Measurements from ENCODE around the gene CD8B.
A peak's percentile ranks its signal among the peaks of the same experiment; 100 is the strongest.
"Not testable (repeated sequence)": the region's sequence is repeated elsewhere in the genome, so short reads cannot be mapped to it uniquely, and the experiment has no call there.

The CD8B gene

DNA sequence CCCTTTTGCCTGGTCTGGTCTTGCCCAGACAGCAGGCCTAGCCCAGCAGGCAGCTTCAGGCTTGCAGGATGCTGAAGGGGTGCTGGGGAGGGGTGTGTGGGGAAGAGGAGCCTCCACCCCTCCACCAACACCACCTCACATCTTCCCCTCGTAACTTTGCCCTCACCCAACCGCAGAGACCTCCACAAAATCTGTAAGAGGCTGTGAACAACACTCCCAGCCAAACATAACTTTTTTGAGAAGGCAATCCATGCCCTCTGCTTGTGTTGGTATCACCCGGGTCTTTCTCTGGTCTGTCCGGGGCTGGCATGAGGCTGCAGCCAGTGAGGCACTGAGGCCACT, 26.2 kb downstream of the CD8B start:
- DNase-seq, result not testable (repeated sequence)

DNA sequence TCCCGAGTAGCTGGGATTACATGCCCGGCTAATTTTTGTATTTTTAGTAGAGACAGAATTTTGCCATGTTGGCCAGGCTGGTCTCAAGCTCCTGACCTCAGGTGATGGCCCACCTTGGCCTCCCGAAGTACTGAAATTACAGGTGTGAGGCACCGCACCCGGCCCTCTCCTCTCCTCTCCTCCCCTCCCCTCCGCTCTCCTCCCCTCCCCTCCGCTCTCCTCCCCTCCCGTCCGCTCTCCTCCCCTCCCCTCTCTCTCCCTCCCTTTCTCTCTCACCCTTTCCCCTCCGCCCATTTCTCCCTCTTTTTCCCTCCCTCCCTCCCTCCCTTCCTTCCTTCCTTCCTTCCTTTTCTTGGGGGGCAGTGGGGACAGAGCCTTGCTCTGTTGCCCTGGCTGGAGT, 28.4 kb downstream of the CD8B start:
- DNase-seq, result no peak

GRCh38 chr2:86832334-86833096, 29.2 kb downstream of the CD8B start:
- no peak for DNase-seq

DNA sequence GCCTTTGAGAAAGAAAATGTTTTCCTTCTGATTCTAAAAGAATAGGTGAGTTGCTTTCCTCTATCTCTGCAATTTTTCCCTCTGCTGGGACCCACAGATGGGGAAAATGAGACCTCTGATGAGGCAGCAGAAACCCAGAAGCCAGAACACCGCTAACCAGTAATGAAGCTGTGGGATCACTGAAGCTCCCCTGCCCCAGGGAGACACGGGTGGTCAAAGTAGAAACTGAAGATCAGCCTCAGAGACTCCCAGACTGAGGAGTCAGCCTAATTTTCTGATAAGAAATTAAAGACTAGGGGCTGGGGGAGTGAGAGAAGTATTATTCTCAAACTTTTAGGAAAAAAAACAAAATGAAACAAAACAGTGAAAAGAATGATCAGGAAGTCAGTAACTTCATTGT, 30.1 kb downstream of the CD8B start:
- DNase-seq, result no peak

- no peak for DNase-seq
Observed at GRCh38 chr2:86826951-86827350, 34.7 kb downstream of the CD8B start.

GRCh38 chr2:86825693-86826381, 35.8 kb downstream of the CD8B start:
- no peak for DNase-seq

DNA sequence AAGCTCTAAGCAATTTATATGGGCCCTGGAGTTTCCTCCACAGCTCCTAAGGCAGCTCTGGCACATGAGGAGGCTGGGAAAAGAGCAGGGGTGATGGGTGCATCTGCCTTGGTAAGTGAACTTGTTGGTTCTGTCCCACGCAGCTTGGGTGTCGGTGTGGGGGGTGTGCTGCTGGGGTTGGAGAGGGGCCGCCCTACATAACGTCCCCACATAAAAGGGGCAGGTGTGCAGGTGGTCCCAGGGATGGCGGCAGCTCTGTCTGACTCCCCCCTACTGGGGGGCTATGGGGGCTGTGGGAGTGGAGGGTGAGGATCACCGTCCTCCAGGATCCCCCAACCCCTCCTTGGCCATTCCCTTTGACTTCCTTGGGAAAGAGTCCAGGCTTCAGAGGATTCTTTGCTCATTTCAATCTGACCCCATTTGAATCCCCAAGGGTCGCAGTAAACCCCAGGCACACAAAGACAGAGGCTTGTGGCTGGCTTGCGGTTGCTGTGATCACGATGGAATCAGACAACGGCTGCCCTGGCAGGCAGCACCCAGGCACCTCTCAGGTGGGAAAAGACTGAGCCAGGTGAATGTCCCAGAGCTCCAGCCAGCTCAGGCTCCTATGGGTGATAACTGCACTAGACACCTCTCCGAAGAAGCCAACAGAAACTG, 36.5 kb downstream of the CD8B start:
- DNase-seq, result no peak

- no peak for DNase-seq
Observed at GRCh38 chr2:86822668-86823345, 38.9 kb downstream of the CD8B start.

DNA sequence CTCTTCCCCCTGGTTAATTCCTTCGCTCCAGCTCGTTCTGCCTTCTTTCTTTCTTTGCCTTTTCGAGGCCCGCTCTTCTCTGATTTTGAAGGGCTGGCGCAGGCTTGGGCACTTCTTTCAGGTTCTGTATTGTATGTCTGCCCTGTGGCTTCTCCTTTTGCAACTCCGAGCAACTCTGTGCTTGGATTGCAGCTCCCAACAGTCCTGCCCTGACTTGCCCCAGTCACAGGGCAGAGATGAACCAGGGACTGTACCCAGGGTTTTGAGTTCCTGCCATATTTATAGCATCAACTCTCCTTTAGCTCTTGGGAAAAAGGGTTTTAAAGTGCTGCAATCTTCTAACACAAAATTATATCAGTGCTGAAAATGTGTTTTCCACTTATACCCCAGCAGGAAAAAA, 39.8 kb downstream of the CD8B start:
- no peak for DNase-seq

DNA sequence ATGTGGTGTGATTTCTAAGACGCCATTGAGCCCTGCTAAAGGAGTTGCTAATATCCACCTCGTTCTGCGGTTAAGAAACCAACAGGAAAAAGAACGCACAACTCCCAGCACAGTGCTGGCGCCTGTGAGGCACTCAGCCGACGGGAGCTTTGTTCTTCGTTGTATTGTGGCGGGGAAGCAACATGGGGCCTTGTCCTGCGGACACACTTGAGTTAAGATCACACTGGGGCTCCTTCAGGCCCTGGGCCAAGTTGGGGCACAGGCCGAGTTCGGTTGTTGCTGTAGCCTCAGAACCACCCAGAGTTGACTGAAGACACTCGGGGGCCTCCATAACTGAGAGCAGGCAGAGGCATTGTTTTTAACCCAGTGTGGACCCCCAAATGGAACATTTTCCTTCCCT, 40.4 kb downstream of the CD8B start:
- no peak for DNase-seq

DNA sequence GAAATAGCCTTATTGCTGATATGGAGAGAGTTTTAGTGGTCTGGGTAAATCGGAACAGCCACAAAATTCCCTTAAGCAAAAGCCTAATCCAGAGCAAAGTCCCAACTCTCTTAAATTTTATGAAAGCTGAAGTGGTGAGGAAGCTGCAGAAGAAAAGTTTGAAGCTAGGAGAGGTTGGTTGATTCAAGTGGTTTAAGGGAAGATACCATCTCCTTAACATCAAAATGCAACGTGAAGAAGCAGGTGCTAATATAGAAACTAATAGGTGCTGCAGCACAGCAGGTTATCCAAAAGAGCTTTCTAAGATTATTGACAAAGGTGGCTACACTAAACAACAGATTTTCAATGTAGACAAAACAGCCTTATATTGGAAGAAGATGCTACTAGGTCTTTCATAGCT, 42.7 kb downstream of the CD8B start:
- no peak for DNase-seq

DNA sequence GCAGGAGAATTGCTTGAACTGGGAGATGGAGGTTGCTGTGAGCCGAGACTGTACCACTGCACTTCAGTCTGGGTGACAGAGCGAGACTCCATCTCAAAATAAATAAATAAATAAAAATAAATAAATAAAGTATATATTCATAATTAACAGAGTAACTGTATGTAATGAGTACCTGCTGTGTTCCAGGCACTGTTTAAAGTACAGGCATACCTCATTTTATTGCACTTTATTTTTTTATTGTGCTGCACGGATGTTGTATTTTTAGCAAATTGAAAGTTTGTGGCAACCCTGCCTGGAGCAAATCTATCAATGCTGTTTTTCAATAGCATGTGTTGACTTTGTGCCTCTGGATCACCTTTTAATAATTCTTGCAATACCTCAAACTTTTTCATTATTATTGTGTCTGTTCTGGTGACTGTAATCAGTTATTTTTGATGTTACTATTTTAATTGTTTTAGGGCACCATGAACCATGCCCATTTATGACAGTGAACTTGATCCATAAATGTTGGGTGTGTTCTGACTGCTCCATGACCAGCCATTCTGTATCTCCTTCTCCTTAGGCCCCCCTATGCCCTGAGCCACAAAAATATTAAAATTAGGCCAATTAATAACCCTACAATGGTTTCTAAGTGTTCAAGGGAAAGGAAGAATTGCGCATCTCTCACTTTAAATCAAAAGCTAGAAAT, 43.4 kb downstream of the CD8B start:
- no peak for DNase-seq

DNA sequence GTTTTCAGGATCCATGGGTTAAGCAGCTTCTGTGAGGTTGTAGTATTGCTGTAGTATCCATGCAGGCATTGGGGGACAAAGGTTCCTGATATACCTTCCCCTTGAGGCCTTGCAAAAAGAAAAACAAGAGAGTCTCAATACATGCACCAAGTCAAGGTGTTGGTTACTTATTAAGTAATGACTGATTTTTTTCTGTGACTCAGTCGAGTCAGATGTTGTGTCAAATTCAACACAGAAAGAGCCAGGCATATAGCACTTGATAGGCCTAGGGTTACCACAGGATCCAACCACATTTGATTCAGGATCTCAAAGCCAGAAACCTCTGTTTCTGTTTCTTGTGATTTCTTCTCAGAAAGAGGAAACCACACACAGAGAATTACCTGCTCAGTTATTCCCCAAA, 46.1 kb downstream of the CD8B start:
- DNase-seq, result no peak

DNA sequence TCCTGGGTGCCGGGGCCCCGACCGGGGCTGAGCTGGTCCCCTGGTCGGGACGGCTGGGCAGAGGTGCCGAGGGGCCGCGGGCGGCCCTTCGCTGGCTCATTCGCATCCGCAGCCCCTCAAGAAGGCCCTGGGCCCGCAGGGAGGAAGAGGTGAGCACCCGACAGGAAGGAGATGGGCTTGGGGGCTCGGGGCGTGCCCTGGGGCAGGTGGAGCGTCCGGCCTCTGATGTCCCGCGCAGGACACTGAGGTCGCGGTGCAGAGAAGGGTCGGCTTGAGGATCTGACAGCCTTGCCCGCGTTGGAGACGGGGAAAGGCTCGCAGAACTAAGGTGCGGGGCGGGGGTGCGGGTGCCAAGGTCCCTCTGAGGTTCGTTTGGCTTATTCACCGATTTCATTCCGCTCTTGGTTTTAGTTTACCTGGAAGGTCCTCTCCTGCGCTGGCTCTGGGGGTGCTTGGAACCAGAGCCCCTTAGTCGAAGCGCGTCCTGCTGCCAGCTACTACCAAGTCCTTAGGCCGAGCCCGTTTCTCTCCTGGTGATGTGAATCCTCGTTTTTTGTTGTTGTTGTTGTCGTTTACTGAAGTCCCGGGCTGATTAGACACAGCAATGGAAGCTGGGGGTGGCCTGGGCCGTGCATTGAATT, 52.1 kb downstream of the CD8B start:
- DNase-seq, result no peak

DNA sequence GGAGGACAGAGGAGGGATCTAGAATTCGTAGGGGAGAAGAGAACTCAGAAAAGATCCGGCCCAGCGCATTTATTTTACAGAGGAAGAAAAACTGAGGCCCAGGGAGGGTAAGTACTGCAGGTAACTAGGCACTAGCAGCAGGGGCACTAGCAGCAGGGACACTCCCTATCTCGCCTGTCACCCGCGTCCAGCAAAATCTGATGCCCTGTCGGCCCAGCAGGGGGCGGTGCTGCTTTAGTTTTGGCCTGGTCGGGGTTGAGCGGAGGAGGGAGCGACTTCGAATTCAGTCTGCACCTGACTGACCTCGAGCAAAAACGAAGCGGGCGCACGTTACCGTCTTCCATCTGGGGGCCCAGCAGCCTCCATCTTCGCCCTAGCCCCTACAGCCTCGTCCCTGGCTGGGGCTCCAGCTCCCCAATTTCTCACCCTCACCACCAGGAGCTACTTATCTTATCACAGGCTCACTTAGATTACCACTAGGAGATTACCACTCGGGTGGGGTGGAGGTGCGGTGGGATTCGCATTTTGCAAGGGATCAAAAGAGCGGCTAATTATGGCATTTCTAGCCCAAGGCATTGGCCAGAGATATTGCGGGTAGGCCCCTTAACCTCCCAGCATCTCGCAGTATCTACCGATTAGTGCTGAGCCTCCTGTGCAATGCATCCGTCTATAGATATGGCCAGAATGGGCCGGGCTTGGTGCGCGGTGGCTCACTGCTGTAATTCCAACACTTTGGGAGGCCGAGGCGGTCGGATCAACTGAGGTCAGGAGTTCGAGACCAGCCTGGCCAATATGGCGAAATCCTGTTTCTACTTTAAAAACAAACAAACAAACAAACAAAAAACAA, 53.1 kb downstream of the CD8B start:
- DNase-seq, result peak; percentile 55

DNA sequence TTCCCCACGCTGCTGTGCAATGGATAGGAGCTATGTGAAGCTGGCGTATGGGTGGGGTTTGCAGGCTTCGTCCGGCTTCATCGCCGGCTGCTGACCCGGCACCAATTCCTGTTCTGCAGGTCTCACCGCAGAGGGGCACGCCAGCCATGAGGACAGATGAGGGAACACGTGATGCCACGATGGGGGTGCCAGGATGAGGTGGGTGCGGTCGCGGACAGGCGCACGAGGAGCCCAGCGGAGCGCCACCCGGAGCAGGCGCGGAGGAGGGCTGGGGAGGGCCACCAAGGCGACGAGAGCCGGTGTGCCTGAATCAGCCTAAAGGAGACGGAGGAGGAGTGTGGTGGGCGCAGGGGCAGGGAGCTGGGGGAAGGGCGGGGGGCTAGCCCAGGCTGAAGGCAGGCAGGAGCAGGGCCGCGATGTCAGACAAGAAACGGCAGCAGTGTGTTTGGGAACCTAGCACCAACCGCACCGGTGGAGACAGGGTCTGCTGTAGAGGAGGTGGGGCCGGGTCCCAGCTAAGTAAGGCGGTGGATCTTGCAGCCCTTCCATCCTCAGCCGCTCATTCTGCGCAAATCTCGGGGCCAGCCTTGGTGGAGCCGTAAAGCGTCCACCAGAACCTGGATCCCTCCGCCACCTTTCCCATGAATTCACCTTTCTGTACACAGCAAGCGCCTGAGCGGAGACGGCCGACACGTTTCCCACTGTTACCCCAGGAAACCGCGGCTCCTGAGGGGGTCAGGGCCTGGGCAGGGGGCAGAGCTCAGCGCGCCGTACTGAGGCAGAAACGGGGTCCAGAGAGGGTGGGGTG, 54.0 kb downstream of the CD8B start:
- no peak for DNase-seq

DNA sequence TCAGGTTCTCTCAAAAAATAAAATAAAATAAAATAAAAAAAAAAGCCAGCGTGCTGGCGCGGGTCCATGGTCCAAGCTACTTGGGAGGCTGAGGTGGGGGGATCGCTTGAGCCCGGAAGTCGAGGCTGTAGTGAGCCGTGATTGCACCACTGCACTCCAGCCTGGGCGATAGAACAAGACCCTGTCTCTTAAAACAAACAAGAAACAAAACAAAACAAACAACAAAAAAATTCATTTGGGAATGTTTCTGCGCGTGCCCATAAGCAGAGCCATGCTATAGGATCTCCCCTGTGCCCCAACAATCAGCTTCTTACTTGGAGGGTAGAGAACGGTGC, 54.6 kb downstream of the CD8B start:
- DNase-seq, result no peak

DNA sequence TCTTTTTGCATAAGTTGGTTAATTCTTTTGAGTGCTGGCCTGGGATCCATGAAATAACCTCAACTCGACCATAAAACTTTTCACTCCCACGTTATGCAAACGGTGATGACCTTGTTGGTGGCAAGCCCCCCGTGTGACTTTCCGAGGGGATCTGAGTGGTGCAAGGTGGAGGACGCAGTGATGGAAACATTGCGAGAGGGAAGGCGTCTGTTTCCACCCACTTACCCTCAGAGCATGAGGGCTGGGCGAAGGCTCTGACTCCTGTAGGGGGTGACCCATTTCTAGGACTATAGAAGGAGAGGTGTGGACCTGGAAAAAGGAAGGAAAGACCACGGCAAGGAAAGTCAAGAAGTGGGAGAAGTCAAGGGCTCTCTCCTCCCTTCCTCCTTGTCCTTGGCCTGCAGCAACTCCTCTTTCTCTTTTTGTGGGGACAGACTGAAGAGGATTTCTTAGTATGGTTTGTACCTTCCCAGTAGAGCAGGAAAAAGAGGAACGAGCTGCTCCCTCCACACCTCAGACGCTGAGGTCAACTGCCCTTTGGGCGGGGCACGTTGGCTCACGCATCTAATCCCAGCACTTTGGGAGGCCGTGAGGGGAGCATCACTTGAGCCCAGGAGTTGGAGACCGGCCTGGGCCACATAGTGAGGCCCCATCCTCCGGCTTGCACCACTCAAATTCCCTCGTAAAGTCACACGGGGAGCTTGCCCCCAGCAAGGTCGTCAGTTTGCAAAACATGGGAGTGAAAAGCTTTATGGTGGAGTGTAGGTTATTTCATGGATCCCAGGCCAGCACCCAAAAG, 55.4 kb downstream of the CD8B start:
- DNase-seq, result no peak

DNA sequence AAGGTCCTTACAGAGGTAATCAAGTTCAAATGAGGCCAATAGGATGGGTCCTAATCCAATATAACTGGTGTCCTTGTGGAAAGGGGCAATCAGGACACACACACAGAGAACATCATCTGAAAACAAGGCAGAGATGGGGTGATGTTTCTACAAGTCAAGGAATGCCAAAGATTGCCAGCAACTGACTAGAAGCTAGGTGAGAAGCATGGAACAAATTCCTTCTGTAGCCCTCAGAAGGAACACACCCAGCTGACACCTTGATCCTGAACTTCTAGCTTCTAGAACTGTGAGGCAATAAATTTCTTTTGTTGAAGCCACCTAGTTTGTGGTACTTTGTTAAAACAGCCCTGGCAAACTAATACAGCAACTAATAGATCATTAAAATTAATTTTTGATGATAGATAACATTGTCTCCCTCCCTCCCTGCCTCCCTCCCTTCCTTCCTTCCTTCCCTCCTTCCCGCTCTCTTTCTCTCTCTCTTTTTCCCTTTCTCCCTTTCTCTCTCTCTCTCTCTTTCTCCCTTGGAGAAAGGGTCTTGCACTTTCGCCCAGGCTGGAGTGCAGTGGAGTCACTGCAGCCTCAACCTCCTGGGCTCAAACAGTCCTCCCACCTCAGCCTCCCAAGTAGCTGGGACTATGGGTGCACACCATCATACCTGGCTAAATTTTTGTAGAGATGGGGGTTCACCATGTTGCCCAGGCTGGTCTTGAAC, 60.7 kb downstream of the CD8B start:
- DNase-seq, result no peak

Data from NCI-H1436 treated with DMSO at 0.1 percent for 48 hours (cell line).